KOPT-K1 (cell line): ENCODE results near the gene SH3BP4.

ENCODE experiments used
- H3K27ac ChIP-seq: fragments of 200-600 bp; sonication (generic); 2 replicates; pipeline ENCODE4 v1.5.1; 2016; ENCODE audit warnings: antibody characterized with exemption, mild to moderate bottlenecking, low read depth, low read length; ENCODE audit not compliant: poor library complexity, severe bottlenecking
- H3K36me3 ChIP-seq: fragments of 200-600 bp; sonication (generic); 2 replicates; pipeline ENCODE4 v1.5.1; 2017; ENCODE audit warnings: antibody characterized with exemption, mild to moderate bottlenecking, low read length, moderate library complexity; ENCODE audit not compliant: insufficient read depth
- H3K9me3 ChIP-seq: fragments of 200-600 bp; sonication (generic); 2 replicates; pipeline ENCODE4 v1.5.1; 2017; ENCODE audit warnings: antibody characterized with exemption, low read length, mild to moderate bottlenecking; ENCODE audit not compliant: insufficient read depth, poor library complexity, severe bottlenecking

The SH3BP4 gene

GRCh38 chr2:234992196-234992595 lies 40.4 kb downstream of the SH3BP4 start:
- H3K9me3 ChIP-seq: no peaks in the 10 kb centered on the region
- no peak overlapping the region for H3K27ac ChIP-seq
- no peaks in the 10 kb centered on the region for H3K36me3 ChIP-seq

- H3K36me3 ChIP-seq: no peaks in the 10 kb centered on the region
- H3K27ac ChIP-seq: no peak overlapping the region
- H3K9me3 ChIP-seq: no peaks in the 10 kb centered on the region
These were observed 41.0 kb downstream of the SH3BP4 start for GRCh38 chr2:234992624-234993349.

- no peak overlapping the region for H3K27ac ChIP-seq
- no peaks in the 10 kb centered on the region for H3K36me3 ChIP-seq
- H3K9me3 ChIP-seq: no peaks in the 10 kb centered on the region
These were observed 41.7 kb downstream of the SH3BP4 start for GRCh38 chr2:234993541-234993981.

DNA sequence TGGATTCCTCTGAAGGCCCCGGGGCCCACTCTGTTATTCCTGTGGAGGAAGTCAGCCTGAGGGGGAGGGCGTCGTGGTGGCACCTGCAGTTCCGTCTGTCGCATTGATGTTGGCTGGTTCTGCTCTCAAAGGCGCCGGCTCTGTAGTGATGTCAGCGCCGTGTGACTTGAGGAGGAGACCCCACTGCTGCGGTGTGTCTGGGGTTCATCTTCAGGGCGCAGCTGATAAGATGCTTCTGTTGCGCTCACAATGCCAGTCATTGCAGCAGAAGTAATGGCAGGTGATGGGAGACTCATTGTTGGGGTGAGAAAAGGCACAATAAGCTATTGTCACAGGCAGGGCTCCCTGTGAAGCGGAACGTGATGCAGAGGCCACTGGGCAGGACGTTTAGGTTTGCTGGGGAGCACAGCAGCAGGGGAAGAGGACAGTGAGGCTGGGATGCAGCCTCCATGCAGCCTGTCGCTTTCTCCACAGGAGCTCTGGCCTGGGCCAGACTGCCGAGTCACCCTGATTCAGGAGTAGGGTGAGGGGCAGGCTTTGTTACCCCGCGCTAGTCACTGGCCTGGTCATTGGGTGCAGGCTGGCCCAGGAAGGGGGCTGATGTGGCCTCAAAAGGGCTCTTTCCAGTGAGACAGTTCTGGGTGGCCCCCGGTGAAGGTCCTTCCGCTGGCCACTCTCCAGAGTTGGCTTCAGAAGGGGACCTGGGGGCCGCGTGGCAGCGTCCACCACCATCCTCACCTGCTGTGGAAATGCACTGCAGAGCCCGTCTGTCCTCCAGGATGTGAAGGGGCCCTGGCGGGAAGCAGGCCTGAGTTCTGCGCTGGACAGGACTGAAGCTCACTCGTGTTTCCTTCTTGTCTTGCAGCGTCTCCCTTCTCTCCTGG lies 42.9 kb downstream of the SH3BP4 start:
- Histone ChIP-seq H3K9me3 (no peaks in the 10 kb centered on the region), H3K27ac (no peak overlapping the region), H3K36me3 (no peaks in the 10 kb centered on the region)

- Histone ChIP-seq H3K36me3 (no peaks in the 10 kb centered on the region), H3K9me3 (no peaks in the 10 kb centered on the region), H3K27ac (no peak overlapping the region)
These were observed 43.7 kb downstream of the SH3BP4 start for GRCh38 chr2:234995332-234996068.

DNA sequence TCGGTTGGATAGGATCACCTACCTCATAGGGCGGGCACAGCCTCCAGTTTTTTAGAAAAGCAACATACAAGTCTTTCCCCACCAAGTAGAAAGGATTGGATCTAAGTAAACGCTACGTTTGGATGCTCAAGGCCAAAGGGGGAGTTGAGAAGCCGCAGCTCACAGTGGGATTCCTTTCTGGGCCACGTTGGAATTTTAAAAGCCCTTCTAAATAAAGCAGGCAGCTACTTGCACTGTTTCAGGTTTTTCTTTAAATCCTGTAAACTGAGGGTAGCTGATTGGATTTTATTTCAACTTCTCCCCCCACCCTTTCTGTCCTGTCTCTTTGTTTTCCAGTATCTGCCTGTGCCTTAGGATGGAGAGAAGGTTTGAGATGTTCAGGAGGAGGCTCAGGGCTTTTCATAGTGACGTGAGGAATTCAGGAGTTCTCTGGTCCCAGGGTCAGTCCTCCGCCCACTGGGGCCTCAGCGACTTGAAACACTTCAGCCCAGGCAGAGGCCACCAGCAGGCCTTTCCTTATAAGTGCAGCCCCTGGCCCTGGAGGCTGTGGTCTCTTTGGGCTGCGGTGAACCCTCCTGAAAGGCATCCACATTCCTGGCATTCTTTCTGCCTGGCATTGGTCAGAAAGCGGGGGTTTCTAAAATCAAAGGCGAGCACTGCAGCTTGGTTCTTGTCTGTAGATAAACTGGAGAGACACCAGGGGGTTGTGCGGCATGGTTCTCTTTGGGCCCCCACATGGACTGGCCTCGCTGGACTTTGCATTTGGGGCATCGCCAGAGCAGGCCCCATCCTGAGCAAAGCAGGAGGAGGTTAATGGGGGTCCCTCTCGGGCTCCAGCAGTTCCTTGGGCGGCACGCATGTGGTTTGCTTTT lies 44.5 kb downstream of the SH3BP4 start:
- Histone ChIP-seq H3K27ac (no peak overlapping the region), H3K36me3 (no peaks in the 10 kb centered on the region)

DNA sequence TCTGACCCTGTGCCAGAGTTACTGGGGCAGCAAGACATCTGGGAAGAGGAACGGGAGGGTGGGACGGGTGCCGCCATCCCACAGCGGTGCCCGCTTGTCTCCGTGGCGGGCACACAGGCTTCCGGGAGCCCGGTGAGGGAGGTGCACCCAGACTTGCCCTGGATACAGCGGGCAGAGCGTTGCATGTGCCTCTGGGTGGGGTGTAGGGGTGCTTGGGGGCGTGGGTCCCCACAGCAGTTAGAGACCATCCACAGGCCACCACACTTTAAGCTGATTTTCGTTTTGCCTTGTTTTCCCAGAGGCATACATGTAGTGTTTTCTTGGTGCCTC lies 45.1 kb downstream of the SH3BP4 start:
- no peak overlapping the region for H3K27ac ChIP-seq
- H3K9me3 ChIP-seq: no peaks in the 10 kb centered on the region
- H3K36me3 ChIP-seq: no peaks in the 10 kb centered on the region

More for the DNA sequence above, 44.5 kb downstream of the SH3BP4 start:
- H3K9me3 ChIP-seq: no peaks in the 10 kb centered on the region

DNA sequence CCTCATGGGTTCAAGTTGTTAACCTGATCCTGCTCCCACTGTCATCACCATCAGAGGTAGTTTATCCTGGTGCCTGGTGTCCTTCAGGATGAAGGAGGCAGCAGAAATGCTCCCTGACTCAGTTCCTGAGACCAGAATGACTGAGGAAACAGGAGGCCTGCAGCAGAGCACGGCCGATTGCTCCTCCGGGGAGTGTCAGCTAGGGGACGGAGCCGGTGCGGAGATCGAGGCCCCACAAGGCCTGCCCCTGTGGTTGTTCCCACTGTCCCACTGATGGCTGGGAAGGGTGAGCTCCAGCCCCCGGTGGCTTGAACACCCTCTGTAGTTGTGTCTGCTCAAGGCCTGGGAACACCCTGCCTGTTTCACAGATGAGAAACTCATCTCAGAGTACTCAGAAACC lies 45.6 kb downstream of the SH3BP4 start:
- no peaks in the 10 kb centered on the region for H3K36me3 ChIP-seq
- no peak overlapping the region for H3K27ac ChIP-seq
- no peaks in the 10 kb centered on the region for H3K9me3 ChIP-seq

DNA sequence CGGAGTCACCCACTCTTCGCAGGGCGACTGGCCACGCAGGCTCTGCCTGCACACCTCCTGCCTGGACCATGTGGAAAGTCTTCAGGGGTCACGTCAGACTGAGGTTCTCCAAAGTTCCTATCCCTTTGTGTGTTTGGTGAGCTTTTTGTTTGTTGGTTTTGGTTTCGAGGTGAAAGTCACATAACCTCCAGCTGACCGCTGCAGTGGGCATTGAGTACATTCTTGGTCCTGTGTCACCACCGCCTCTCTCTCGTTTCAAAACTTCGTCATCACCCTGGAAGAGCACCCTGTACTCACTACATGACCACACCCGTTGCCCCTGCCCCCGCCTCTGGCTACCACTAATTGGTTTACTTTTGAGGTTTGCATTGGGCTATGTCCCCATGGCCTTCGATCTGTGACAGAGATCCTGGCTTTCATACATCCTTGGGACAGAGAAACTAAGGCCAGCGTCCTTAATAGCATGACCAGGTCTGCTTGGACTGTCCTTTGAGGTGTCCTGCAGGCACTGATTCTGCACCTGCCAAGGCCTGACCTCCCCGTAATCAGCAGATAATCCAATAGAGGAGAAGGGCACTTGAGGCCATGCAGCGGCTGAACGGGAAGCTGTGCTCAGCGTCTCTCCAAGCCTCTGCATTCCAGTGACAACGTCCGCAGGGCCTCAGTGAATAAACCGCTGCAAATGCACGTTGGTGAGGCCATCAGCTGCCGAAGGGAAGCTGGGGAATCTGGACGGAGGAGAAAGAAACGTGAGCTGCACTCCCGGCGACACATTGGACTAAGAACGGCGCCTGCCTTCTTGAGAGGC lies 46.8 kb downstream of the SH3BP4 start:
- Histone ChIP-seq H3K27ac (no peak overlapping the region), H3K36me3 (no peaks in the 10 kb centered on the region), H3K9me3 (no peaks in the 10 kb centered on the region)

- Histone ChIP-seq H3K9me3 (no peaks in the 10 kb centered on the region), H3K36me3 (no peaks in the 10 kb centered on the region), H3K27ac (no peak overlapping the region)
These were observed 48.1 kb downstream of the SH3BP4 start for GRCh38 chr2:234999740-235000425.

GRCh38 chr2:235000426-235001236 lies 48.8 kb downstream of the SH3BP4 start:
- Histone ChIP-seq H3K36me3 (no peaks in the 10 kb centered on the region), H3K9me3 (no peaks in the 10 kb centered on the region), H3K27ac (no peak overlapping the region)

DNA sequence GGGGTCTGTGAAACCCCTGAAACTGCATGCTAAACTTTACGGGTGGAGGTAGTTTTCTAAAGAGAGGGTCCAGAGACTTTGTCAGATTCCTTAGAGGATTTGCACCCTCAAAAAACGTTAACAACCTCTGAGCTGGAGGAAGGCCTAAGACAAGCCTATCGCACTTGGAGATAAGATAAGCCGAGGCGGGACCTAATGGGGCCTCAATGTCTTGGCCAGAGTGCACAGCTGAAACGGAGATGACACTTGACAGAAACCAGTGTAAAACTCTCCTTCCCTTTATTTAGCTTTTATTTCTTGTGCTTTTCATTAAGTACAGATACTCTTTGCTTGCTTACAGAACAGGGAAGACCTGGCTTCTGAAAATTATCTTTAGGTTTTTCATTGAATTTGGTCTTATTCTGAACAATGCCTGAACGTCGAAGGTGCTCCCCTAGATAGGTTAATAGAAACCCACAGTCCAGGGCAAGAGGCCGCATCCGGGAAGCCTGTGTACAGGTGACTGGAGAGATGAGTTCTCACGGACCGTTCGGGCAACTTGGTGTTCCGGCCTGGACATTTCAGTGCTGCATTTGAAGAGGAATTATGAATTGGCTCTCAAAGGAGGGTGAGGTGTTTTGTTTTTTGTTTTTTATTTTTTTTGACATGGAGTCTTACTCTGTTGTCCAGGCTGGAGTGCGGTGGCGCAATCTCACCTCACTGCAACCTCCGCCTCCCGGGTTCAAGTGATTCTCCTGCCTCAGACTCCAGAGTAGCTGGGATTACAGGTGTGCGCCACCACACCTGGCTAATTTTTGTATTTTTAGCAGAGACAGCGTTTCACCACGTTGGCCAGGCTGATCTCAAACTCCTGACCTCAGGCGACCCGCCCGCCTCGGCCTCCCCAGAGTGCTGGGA lies 49.7 kb downstream of the SH3BP4 start:
- H3K9me3 ChIP-seq: no peaks in the 10 kb centered on the region
- no peaks in the 10 kb centered on the region for H3K36me3 ChIP-seq
- H3K27ac ChIP-seq: no peak overlapping the region
